Small intestine (tissue), 16 donors: ENCODE results near the gene DIS3L. TPM values are rescaled to one million over a fixed set of nuclear protein-coding genes. Genes with fewer than 3 reads are reported as not detected.
A peak's percentile ranks its signal among the peaks of the same experiment; 100 is the strongest.
"Not testable (repeated sequence)": the region's sequence is repeated elsewhere in the genome, so short reads cannot be mapped to it uniquely, and the experiment has no call there.

Source experiments
- DNase-seq, 2 donors: peaks; one replicate each; pipeline versions ENCODE4 v3.0.0 to v3.0.0-alpha.2; 2013
- FAIRE-seq: peaks from 2 replicates; lab custom pipeline; 2012; peaks lifted over from hg19 to GRCh38; lab: Jason Lieb, UNC
- H3K27ac ChIP-seq, 3 donors: one replicate each; pipeline ENCODE4 v1.5.1; 2013; ENCODE audit warnings: low read length in 2 of 3, mild to moderate bottlenecking in 2 of 3, control low read depth in 1 of 3, inconsistent platforms in 1 of 3, low read depth in 1 of 3, moderate library complexity in 1 of 3
- H3K27me3 ChIP-seq, 3 donors: one replicate each; pipeline ENCODE4 v1.6.1; 2013; ENCODE audit warnings: low read length in 3 of 3, inconsistent platforms in 1 of 3; ENCODE audit not compliant: control insufficient read depth in 3 of 3, insufficient read depth in 3 of 3
- H3K36me3 ChIP-seq, 3 donors: one replicate each; pipeline ENCODE4 v1.6.1; 2013; ENCODE audit warnings: low read length in 3 of 3, inconsistent platforms in 1 of 3, low read depth in 1 of 3, mild to moderate bottlenecking in 1 of 3, moderate library complexity in 1 of 3; ENCODE audit not compliant: control insufficient read depth in 3 of 3, insufficient read depth in 2 of 3
- H3K4me1 ChIP-seq, 3 donors: one replicate each; pipeline ENCODE4 v1.6.1; 2013; ENCODE audit warnings: low read length in 2 of 3, inconsistent platforms in 1 of 3, low read depth in 1 of 3, mild to moderate bottlenecking in 1 of 3, moderate library complexity in 1 of 3; ENCODE audit not compliant: control insufficient read depth in 3 of 3, insufficient read depth in 2 of 3
- H3K4me3 ChIP-seq, 3 donors: one replicate each; pipeline ENCODE4 v1.5.1; 2013; ENCODE audit warnings: low read length in 3 of 3, control low read depth in 1 of 3, inconsistent platforms in 1 of 3, low read depth in 1 of 3, mild to moderate bottlenecking in 1 of 3, moderate library complexity in 1 of 3
- H3K9me3 ChIP-seq, 2 donors: one replicate each; pipeline ENCODE4 v1.6.1; 2013; ENCODE audit warnings: low read depth in 1 of 2, low read length in 1 of 2; ENCODE audit not compliant: control insufficient read depth in 2 of 2, insufficient read depth in 1 of 2
- WGBS, 3 donors: extraction: QIAGEN DNeasy Blood & Tissue Kit; methylation state at CpG; one replicate each; pipeline ENCODE4 v1.1.7; 2013; 5-methylcytosine and 5-hydroxymethylcytosine counted together
- long read RNA-seq, 10 donors: transcript quantifications; one replicate each; lab custom pipeline, GENCODE V29; 2026
- polyA plus RNA-seq, 4 donors: library from polyadenylated mRNA; stranded (reverse) in 3 of 4; unstranded in 1 of 4; fragments of 200-250 nt in 3 of 4; fragments of 120-200 nt in 1 of 4; gene quantifications; one replicate each; pipeline versions ENCODE4 v1.2.1 to v1.2.3, GENCODE V29; 2013
- donor health status: healthy with polysubstance abuse.
- donor health status: control.
- donor health status: control.
- donor health status: Bipolar disorder and iron deficiency.
- donor health status: healthy.

The DIS3L gene
- polyA plus RNA-seq: 10 to 100 TPM in 2 of 4 donors, 1 to 10 TPM in 2; 6.7 to 32.3 (median 9.9) TPM
- long read RNA-seq, donor 1: 0 reads
- long read RNA-seq, donor 2, partial matches to known transcripts: 0 of 1 reads
- long read RNA-seq, donor 2, other reads (novel, unspliced or antisense): 0 of 1 reads
- long read RNA-seq, donor 3, partial matches to known transcripts: 0 of 5 reads
- long read RNA-seq, donor 3, other reads (novel, unspliced or antisense): 0 of 5 reads
- long read RNA-seq, donor 4: 0 reads
- long read RNA-seq, donor 5: 0 reads
- long read RNA-seq, donor 6: 0 reads
- long read RNA-seq, donor 7, partial matches to known transcripts: 0 of 8 reads
- long read RNA-seq, donor 7, other reads (novel, unspliced or antisense): 7 of 8 reads
- long read RNA-seq, donor 8: 0 reads
- long read RNA-seq, donor 9: 0 reads
- long read RNA-seq, donor 10, partial matches to known transcripts: 16 of 20 reads
- long read RNA-seq, donor 10, other reads (novel, unspliced or antisense): 0 of 20 reads

- H3K4me3 ChIP-seq: peak within 1 kb of the TSS; percentile 53 to 78 (median 60)
- H3K4me1 ChIP-seq: peaks cover 0 to 21% (median 7%) of the 10 kb centered on the region in 3 donors
- H3K27ac ChIP-seq: peak within 1 kb of the TSS; percentile 91 to 95 (median 93)
- DNase-seq (peak; percentile 78 to 90), FAIRE-seq (no peak)
- WGBS, 3 donors: 0% methylated on average over 60 to 92 of the region's 92 CpGs
- H3K27me3 ChIP-seq: no peaks in the 10 kb centered on the region
- H3K9me3 ChIP-seq: no peaks in the 10 kb centered on the region
- H3K36me3 ChIP-seq: peaks cover 0 to 3% (median 0%) of the 10 kb centered on the region in 3 donors
Observed at GRCh38 chr15:66293419-66294156, at the start of gene DIS3L. Gene DIS3L, plus strand, starts transcription at chr15:66293568. Its CDS starts 29 bp downstream, at chr15:66293597.

- peaks cover 0 to 43% (median 5%) of the 10 kb centered on the region in 3 donors for H3K27me3 ChIP-seq
- 82 to 84% (median 82%) methylated on average over 5 of the region's 5 CpGs for WGBS, 3 donors
- not testable (repeated sequence) for FAIRE-seq, DNase-seq, H3K4me1 ChIP-seq, H3K9me3 ChIP-seq, H3K4me3 ChIP-seq, H3K36me3 ChIP-seq, H3K27ac ChIP-seq
Observed at GRCh38 chr15:66245832-66246231, 47.5 kb upstream of the DIS3L start.

GRCh38 chr15:66246937-66247336 is 46.4 kb upstream of the DIS3L start:
- peaks cover 0 to 54% (median 14%) of the 10 kb centered on the region in 3 donors for H3K27me3 ChIP-seq
- H3K9me3 ChIP-seq: no peaks in the 10 kb centered on the region
- no peaks in the 10 kb centered on the region for H3K36me3 ChIP-seq
- H3K4me3 ChIP-seq: no peak overlapping the region
- no peak overlapping the region for H3K27ac ChIP-seq
- no peak for FAIRE-seq
- no peak for DNase-seq
- H3K4me1 ChIP-seq: peaks cover 0 to 7% (median 0%) of the 10 kb centered on the region in 3 donors
- WGBS, 3 donors: 52 to 80% (median 65%) methylated on average over 1 of the region's 1 CpG

GRCh38 chr15:66249605-66250174 is 43.7 kb upstream of the DIS3L start:
- 79 to 92% (median 81%) methylated on average over 2 of the region's 2 CpGs for WGBS, 3 donors
- Histone ChIP-seq H3K27me3 (peaks cover 7 to 76% (median 22%) of the 10 kb centered on the region in 3 donors), H3K36me3 (no peaks in the 10 kb centered on the region), H3K27ac (no peak overlapping the region), H3K4me3 (no peak overlapping the region), H3K9me3 (no peaks in the 10 kb centered on the region), H3K4me1 (peaks cover 0 to 14% (median 2%) of the 10 kb centered on the region in 3 donors)
- FAIRE-seq (no peak), DNase-seq (no peak)

GRCh38 chr15:66251065-66251789 is 42.1 kb upstream of the DIS3L start:
- Histone ChIP-seq H3K27ac (no peak overlapping the region), H3K4me3 (no peak overlapping the region), H3K36me3 (no peaks in the 10 kb centered on the region), H3K4me1 (peaks cover 0 to 15% (median 2%) of the 10 kb centered on the region in 3 donors), H3K27me3 (peaks cover 10 to 92% (median 38%) of the 10 kb centered on the region in 3 donors), H3K9me3 (no peaks in the 10 kb centered on the region)
- DNase-seq: no peak
- no peak for FAIRE-seq
- WGBS, 3 donors: 40 to 56% (median 52%) methylated on average over 10 of the region's 10 CpGs

GRCh38 chr15:66251790-66252684 is 41.3 kb upstream of the DIS3L start:
- H3K27ac ChIP-seq: no peak overlapping the region
- peak overlapping the region in 2 of 3 donors; percentile 10 to 45 for H3K4me3 ChIP-seq
- H3K36me3 ChIP-seq: no peaks in the 10 kb centered on the region
- peaks cover 10 to 93% (median 41%) of the 10 kb centered on the region in 3 donors for H3K27me3 ChIP-seq
- peaks cover 0 to 15% (median 2%) of the 10 kb centered on the region in 3 donors for H3K4me1 ChIP-seq
- WGBS, 3 donors: 2 to 3% (median 3%) methylated on average over 62 to 72 of the region's 72 CpGs
- peak; percentile 46 to 75 for DNase-seq
- FAIRE-seq: no peak
- no peaks in the 10 kb centered on the region for H3K9me3 ChIP-seq

GRCh38 chr15:66252685-66253417 is 40.5 kb upstream of the DIS3L start:
- Histone ChIP-seq H3K27me3 (peaks cover 10 to 96% (median 46%) of the 10 kb centered on the region in 3 donors), H3K4me1 (peaks cover 0 to 15% (median 2%) of the 10 kb centered on the region in 3 donors), H3K27ac (no peak overlapping the region), H3K9me3 (no peaks in the 10 kb centered on the region), H3K36me3 (no peaks in the 10 kb centered on the region), H3K4me3 (peak overlapping the region; percentile 10 to 45 (median 18))
- FAIRE-seq (no peak), DNase-seq (peak; percentile 9 to 58)
- WGBS, 3 donors: 0 to 1% (median 1%) methylated on average over 49 to 64 of the region's 64 CpGs
